Ramos (cell line): ENCODE results near the gene IPMK.
"Not testable (repeated sequence)": the region's sequence is repeated elsewhere in the genome, so short reads cannot be mapped to it uniquely, and the experiment has no call there.

Experiments
- in situ Hi-C: fragments of 300-500 bp; cut with MboI; formaldehyde crosslinking; loops from one replicate; pipeline ENCODE4 v1.14.3; 2022; ENCODE audit warnings: low sequenced_read_pairs; ENCODE audit not compliant: unreplicated experiment

The IPMK gene

DNA sequence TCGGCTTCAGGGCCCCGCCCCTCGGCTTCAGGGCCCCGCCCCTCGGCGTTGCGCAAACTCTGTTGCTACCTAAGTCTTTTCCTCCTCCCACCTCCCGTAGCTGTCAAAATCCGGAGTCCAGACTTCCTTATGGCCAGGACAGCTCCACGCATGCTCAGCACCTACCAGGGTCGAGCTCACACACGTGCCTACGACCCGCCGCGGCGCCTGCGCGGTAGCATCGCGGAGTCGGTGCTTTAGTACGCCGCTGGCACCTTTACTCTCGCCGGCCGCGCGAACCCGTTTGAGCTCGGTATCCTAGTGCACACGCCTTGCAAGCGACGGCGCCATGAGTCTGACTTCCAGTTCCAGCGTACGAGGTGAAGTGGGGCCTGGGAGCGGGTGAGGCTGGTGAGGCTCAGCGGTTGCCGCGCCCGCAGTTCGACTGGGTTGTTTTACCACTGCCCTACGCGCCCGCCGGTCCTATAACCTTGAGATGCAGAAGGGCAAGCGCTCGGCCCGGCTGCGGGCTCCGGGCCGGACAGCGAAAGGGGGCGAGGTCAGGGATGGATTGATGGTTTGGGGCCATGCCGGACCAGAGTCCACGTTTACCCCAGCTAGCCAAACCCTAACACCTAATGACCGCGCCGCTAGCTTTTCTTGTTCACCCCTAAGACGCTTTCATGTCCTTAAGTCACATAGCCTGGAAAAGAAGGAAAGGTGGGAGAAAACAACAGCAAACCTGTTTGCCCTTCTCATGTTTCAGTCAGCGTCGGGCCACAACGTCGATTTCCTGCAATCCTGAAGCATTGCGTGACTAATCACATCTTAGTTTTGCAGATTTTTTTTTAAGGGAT is 1.5 kb upstream of the IPMK start, which contains the start of gene CISD1:
CISD1 (plus strand) TSS at position 217 of the 836 bp plus-strand sequence; CDS start at position 329, 112 bp downstream.
- in situ Hi-C loops, result no loop called here

DNA sequence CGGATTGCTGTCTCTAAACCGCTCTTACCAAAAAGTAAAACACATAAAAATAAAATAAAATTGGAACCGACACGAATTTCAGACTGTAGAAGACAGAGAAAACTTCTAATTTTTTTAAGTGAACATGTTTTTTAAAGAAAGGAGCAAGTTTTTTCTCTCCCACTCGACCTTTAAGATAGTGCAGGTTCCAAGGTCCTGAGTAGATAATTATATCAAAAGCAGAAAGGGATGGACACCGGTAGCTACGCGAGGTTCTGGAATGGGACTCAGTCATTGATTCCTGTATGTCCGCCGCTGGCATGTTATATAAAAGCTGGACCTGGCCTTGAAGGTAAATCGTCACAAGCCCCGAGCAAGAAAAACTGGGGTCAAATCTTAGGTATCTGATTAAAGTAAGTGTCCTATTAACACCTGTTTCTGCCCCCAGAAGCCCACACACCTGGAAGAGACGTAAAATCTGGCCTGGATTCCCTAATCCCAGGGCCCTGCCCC is 806 bp upstream of the IPMK start:
- in situ Hi-C loops, result no loop called here

DNA sequence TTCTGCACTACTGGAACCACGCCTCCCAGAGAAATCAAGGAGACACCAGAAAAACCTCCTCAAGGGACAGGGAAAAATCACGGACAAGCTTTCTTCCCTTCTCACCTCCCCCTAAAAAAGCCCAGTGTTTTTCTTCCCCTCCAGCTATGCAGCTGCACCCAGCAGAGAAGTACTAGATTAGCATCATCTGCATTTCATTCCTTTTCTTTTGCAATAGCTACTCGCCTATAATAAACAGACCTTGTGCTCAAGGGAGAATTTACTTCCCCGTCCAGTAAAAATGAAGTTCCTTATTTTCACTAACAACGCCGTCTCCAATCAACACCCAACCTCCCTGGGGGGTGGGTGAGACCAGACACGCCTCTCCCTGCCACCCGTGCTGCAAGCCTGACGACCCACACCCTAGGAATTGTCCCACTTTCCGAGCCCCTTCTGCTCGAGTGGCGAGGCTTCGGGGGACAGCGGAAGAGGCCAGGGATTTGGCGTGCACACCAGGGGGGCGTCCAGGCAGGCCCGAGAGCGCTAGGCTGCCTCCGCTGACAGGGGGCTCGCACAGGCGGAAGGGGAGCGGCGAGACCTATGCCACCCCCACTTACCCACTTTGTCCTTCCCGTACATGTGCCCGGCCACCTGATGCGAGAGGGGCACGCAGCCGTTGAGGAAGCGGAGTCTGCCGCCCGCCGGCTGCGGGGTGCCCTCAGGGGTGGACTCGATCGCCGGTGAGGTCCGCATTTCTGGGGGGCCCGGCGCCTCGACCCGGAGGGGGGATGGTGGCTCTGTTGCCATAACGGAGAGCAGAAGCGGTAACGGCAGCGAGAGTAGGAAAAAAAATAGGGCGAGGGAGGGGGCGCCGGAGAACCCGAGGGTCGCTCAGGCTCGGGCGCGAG is 625 bp downstream of the IPMK start:
- in situ Hi-C loops, result no loop called here

- in situ Hi-C loops, result no loop called here
Measured at GRCh38 chr10:58266003-58266825, 1.5 kb downstream of the IPMK start.

DNA sequence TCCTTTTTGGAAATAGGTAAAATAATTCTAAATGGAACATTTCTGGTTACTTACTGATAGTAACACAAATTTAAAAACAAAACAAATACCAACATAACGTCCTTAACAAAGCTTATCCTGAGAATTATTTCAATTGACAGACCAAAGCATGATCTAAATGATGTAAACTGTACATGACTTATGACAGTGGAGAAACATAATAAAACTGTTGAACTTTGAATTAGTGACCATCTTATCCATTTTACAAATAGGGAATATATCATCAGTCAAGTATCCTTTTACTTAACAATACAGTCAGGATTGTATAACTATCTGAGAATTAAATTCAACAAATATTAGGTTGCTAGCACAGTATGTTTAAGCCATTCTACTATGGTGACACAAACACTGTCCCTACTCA is 2.4 kb downstream of the IPMK start:
- in situ Hi-C loops, result no loop called here

GRCh38 chr10:58264780-58265179 is 2.9 kb downstream of the IPMK start:
- in situ Hi-C loops, result no loop called here

GRCh38 chr10:58262766-58263165 is 4.9 kb downstream of the IPMK start:
- in situ Hi-C loops, result no loop called here

DNA sequence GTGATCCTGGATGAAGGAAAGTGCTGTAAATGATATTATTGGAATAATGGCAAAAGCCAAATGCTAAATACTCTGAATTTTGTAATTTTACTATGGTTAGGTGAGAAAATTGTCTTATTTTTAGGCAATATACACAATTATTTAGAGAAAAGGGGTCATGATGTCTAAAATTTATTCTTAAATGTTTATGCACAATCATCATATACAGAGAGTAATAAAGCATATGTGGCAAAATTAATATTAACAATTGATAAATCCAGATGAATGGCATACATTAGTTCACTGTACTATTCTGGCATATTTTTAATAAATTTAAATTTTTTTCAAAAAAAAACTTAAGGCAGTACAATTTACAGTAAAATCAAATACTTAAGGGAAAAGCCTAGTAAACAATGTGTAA is 7.4 kb downstream of the IPMK start:
- in situ Hi-C loops, result no loop called here

GRCh38 chr10:58258977-58259692 is 8.6 kb downstream of the IPMK start:
- in situ Hi-C loops, result no loop called here

- in situ Hi-C loops, result not testable (repeated sequence)
Measured at GRCh38 chr10:58256013-58256780, 11.5 kb downstream of the IPMK start.

GRCh38 chr10:58254644-58255043 is 13.1 kb downstream of the IPMK start:
- in situ Hi-C loops, result no loop called here

GRCh38 chr10:58253184-58253583 is 14.5 kb downstream of the IPMK start:
- in situ Hi-C loops, result no loop called here

- in situ Hi-C loops, result not testable (repeated sequence)
Measured at GRCh38 chr10:58244666-58245065, 23.0 kb downstream of the IPMK start.

DNA sequence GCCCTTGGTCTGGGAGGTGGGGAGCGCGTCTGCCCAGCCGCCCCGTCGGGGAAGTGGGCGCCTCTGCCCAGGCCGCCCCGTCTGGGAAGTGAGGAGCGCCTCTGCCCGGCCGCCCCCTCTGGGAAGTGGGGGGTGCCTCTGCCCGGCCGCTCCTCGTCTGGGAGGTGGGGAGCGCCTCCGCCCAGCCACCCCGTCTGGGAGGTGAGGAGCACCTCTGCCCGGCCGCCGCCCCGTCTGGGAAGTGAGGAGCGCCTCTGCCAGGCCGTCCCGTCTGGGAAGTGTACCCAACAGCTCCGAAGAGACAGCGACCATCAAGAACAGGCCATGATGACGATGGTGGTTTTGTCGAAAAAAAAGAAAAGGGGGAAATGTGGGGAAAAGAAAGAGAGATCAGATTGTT is 23.5 kb downstream of the IPMK start:
- in situ Hi-C loops, result not testable (repeated sequence)

DNA sequence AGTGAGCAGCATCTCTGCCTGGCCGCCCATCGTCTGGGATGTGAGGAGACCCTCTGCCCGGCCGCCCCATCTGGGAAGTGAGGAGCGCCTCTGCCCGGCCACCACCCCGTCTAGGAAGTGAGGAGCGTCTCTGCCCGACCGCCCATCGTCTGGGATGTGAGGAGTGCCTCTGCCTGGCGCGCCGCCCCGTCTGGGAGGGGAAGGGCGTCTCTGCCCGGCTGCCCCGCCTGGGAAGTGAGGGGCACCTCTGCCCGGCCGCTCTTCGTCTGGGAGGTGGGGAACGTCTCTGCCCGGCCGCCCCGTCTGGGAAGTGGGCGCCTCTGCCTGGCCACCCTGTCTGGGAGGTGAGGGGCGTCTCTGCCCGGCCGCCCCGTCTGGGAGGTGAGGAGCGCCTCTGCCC is 23.9 kb downstream of the IPMK start:
- in situ Hi-C loops, result not testable (repeated sequence)

DNA sequence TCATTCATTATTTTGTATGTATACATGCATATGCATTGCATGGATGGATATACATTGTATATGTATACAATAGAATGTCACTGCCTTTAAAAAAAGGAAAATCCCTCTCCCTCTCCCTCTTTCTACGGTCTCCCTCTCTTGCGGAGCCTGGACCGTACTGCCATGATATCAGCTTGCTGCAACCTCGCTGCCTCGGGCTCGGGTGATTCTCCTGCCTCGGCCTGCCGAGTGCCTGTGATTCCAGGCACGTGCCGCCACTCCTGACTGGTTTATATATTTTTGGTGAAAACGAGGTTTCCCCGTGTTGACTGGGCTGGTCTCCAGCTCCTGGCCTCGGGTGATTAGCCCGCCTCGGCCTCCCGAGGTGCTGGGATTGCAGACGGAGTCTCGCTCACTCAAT is 24.4 kb downstream of the IPMK start:
- in situ Hi-C loops, result no loop called here

- in situ Hi-C loops, result no loop called here
Measured at GRCh38 chr10:58241346-58241745, 26.3 kb downstream of the IPMK start.

GRCh38 chr10:58240531-58240930 is 27.2 kb downstream of the IPMK start:
- in situ Hi-C loops, result no loop called here
